ENCODE data around the gene SLC25A52.
"Not testable (repeated sequence)": the region's sequence is repeated elsewhere in the genome, so short reads cannot be mapped to it uniquely, and the experiment has no call there.

The SLC25A52 gene, protein sequence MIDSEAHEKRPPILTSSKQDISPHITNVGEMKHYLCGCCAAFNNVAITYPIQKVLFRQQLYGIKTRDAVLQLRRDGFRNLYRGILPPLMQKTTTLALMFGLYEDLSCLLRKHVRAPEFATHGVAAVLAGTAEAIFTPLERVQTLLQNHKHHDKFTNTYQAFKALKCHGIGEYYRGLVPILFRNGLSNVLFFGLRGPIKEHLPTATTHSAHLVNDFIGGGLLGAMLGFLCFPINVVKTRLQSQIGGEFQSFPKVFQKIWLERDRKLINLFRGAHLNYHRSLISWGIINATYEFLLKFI

DNA sequence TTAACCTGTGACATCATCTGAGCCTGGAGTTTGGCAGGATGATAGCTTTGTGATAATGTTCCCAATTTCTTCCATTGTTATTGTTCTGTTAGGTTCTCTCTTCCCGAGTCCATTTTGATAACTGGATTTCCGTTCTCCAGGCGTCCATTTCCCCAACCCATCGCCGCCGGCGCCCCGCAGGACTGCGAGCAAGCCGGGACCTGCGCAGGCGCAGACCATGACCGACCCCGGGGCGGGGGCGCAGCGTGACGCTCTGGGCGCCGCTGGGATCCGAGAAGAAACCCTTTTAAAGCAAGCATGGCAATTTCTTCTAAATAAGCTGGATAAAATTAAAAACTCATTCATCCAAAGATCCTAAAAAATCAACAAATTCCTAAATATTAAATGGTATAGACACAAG is at the start of gene SLC25A52:
SLC25A52 (minus strand) TSS at position 186 of the 400 bp plus-strand sequence. CDS start 219 bp downstream, outside the sequence.
- no peak for DNase-seq (ENCODE audit: low read depth in 2 of 2)

DNA sequence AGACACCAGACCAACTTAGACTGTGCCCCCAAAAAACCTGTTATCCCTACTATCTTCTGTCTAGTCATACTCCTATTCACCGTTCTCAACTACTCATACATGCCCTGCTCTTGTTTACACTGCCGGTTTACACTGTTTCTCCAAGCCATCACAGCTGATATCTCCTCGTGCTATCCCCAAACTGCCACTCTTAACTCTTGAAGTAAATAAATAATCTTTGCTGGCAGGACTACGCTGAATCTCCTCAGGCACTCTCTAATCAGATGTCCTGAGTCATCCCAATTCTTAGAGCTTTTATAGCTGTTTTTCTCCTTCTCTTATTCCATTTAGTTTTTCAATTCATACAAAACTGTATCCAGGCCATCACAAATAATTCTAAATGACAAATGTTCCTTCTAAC is 48.4 kb upstream of the SLC25A52 start:
- not testable (repeated sequence) for DNase-seq (ENCODE audit: low read depth in 2 of 2)

DNA sequence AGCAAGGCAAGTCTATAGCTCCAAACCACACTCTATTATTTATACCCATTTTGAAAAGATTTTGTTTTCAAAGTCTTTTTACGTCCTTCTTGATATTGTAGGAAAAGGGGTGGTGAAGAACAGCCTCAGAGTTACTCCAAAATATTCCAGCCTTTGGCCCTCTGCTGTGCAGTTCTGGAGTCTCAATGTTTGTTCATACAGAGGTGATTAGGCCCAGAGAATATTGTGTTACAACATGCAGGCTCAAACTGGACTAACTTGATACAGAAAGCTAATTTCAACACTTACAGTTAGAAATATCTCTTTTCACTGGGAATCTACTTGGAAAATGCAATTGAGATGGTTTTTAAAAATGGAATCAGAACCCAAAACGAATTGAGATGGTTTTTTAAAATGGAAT is 40.4 kb upstream of the SLC25A52 start:
- no peak for DNase-seq (ENCODE audit: low read depth in 2 of 2)

DNA sequence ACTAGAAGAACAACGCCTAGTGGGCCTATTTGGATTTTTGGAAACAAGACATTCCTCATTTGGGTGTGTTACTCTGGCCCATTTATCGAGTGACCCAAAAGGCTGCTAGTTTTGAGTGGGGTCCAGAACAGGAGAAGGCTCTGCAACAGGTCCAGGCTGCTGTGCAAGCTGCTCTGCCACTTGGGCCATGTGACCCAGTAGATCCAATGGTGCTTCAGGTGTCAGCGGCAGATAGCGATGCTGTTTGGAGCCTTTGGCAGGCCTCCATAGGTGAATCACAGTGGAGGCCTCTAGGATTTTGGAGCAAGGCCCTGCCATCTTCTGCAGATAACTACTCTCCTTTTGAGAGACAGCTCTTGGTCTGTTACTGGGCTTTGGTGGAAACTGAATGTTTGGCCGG is 38.6 kb upstream of the SLC25A52 start:
- DNase-seq (ENCODE audit: low read depth in 2 of 2) = not testable (repeated sequence)

DNA sequence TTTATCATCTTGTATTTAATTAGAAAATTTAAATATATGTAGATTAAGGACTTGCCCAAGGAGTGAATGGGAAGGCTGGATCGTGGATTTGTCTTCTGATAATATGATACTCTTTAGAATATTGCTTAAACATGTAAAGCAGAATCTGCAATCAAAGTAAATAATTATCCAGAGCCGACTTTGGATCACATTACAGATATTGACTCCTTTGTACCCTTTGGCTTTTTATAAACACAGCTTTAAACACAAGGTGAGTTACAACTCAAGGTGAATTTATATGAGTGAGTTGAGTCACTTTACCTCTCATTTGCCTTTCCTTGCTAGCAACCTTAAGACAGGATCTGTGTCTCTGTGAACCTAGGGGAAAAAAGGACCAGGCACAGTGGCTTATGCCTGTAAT is 37.7 kb upstream of the SLC25A52 start:
- DNase-seq (ENCODE audit: low read depth in 2 of 2) = no peak

DNA sequence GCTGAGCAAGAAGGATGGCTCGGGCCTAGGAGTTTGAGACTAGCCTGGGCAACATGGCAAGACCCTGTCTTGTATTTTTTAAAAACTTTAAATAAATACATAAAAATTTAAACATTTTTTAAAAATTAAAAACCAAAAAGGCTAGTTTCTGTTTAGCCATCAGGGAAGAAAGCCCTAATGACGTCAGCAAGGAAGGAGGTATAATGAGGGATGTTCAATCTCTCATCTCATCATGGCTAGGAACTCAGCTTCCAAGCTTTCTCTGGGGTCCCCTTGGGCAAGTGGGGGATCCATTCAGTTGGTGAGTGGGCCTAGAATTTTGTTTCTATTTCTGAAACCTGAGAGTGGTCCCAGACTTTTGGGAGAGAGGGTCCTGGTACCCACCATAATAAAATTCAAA is 35.1 kb upstream of the SLC25A52 start:
- no peak for DNase-seq (ENCODE audit: low read depth in 2 of 2)

DNA sequence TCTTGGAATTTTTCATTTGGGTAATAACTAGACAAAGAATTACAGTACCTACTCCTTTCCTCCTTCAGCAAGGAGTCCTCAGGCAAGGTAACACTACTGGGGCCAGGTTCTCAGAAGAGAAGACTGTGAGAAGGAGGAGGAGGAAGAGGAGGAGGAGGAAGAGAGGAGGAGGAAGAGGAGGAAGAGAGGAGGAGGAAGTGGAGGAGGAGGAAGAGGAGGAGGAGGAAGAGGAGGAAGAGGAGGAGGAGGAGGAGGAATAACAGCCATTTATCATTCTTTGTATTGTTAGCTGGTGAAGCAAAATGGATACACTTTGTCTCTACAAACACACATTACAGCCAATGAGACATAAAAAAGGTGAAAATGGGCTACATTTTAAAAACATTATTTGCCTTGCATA is 32.9 kb upstream of the SLC25A52 start:
- DNase-seq (ENCODE audit: low read depth in 2 of 2) = no peak

DNA sequence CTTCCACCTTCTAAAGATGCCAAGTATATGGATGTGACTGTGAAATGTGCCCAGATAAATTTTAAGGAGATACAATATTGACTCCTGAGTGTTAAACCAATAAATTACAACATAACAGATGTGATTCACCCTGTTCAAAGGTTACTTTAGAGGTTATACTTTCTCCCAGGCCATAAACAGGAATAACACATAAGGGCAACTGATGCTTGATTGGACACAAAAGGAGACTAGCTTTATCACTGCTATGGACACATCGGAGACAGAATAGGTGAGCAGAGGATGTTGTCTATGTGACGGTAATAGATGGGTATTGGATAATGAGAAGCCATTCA is 31.9 kb upstream of the SLC25A52 start:
- no peak for DNase-seq (ENCODE audit: low read depth in 2 of 2)

DNA sequence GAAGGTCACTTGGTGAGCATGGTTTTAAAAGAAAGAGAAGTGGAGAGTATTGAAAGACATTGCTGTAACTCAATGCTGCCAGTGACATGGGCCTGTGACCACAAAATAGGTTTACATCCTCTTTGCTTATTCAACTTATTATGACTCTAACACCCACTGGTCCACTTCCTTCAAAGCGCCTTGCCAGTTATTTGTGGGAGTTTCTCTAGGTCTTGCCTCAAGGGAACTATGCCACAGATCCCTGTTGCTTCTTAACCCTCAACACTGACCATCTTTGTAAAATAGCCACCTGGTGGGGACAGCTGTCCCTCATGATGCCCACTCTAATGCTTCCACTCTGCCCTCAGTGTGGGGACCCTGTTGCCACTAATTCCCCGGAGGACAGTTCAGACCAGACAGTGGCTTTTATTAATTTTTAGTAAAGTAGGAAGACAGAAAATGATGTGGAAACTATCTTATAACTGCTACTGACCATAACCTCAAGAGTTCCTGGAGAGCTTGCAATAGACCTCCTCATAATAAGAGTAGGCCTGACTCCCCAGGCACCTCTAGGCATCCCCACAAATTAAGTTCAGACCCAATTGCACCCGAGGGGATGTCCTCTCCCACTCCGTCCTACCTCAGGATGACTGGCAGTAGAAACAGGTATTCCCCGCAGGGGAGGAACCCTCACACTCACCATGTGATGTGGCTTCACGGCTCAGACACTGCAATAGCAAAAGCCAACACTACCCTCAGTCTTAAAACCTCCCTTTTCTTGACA is 31.3 kb upstream of the SLC25A52 start:
- DNase-seq (ENCODE audit: low read depth in 2 of 2) = no peak

DNA sequence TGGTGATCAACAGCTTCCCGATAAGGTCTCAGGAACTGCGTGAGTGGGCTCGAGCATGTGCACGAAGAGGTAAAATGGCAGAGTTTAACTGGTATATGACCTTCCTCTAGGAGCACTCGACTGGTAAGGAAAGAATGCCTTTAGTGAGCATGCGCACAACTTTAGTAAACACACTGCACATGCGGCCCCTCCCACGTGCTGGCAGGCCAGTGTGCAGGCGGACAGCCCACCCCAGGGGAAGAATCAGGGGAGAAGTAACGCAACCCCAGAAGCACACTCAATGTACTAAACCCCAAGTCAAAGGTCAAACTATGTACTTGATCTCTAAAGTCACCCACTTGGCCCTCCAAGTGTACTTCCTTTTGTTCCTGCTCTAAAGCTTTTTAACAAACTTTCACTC is 28.7 kb upstream of the SLC25A52 start:
- no peak for DNase-seq (ENCODE audit: low read depth in 2 of 2)

DNA sequence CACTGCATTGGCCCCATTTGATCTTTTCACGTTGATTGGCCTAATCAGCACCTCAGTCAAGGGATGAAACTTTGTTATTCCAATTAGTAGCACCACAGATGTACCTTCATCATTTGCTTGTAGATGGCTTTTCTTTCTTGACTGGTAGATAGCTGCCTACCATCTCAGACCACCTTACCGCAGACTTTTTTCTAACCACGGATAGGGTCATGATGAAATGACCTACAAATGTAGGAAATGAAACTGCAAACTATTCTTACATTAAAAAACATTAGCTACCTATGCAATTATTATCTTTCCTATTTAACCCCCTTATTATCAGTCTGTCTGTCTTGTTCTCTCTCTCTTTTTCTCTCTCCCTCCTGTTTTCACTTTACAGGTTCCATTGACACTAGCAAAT is 22.4 kb upstream of the SLC25A52 start:
- DNase-seq (ENCODE audit: low read depth in 2 of 2) = no peak

DNA sequence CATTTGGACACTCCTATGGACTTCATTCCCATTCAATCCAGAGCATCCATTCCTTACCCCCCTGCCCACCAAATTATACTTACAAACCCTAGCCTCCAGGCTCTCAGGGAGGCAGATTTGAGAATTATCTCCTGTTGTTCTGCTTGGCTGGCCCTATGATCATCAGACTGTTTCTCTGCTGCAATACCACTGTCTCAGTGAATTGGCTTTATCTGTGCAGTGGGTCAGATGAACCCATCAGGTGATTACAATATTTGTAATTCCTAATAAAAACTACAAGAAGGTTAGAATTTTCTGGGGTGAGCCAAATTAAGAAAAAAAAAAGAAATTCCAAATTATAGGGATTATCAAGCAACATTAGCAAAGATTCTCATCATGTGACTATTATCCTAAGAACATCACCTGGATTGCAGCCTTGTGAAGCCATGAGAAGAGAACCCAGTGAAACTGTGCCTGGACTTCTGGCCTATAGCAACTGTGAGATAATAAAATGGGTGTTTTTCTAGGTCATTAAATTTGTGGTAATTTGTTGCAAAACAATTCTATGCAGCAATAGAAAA is 17.8 kb upstream of the SLC25A52 start:
- DNase-seq (ENCODE audit: low read depth in 2 of 2) = no peak

DNA sequence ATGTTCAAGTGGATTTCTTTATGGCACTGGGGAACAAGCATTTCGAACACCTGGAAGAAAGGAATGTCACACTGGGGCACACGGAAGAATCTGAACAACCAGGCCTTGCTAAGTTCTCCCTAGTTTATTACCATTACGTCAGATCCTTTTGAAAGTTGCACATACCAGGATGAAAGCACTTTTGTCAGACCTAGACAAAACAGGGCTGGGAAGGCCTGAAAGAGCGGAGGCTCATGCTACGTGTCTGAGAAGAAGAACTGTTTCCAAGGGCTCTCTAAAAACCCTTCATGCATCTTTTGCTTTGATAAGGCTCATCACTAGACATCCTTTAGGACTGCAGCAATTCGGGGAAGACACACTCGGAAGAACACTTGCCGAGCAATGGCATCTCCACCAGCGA is 15.4 kb upstream of the SLC25A52 start:
- no peak for DNase-seq (ENCODE audit: low read depth in 2 of 2)

DNA sequence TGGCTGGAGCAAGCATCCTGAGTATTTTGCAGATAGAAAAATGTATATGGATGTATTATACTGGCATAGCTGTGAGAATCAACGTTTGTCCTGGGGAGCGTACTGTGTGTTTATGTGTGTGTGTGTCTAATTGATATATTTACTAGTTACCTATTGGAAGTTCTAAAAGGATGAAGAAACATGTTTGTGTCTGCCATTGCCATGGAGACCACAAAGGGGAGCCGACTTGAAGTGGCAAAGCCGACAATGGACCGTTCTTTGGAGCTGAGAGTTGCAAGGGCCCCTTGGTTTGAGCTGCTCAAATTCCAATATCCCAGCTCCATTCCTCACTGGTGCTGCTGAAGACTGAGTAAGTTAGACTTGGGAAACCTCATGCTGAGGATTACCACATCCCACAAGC is 14.3 kb upstream of the SLC25A52 start:
- DNase-seq (ENCODE audit: low read depth in 2 of 2) = no peak

DNA sequence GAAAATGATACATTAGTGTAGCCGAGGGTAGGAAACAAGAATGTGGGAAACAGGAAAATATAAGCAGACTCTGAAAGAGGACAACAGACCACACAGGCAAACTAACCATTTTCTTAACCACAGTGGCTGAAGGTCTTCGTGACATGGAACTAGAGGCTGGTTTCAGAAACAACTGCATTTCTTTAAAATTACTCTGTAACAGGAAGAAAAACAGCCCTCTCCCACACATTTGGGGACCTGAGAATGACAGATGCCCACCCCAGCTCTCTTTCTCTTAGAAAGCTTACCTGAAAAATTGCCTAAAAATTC is 13.8 kb upstream of the SLC25A52 start:
- DNase-seq (ENCODE audit: low read depth in 2 of 2) = no peak

DNA sequence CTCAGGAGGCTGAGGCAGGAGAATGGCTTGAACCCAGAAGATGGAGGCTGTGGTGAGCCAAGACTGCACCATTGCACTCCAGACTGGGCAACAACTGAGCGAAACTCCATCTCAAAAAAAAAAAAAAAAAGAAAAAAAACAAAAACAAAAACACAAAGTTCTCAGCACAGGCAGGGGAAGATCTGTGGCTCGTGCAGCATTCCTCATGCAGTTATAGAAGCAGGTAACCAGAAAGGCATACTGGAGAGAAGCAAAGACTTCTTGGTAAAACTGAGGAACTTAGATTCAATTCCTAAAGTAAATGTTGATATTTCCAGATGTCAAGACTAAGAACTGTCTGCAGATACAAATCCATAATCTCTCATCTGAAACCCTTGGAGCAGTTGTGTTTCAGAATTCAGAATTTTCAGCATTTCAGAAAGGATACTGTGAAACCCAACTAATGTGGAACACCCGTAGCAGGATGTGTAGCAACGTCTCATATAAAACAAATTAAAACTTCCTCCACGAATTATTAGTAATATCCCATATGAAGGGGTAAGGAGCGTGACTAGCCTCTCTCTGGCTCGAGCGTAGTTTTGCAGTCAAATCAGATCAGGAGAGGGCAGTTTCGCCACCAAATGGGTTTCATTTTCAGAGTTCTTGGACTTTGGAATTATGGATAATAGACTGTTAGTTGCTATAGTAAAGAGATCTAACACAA is 13.2 kb upstream of the SLC25A52 start:
- no peak for DNase-seq (ENCODE audit: low read depth in 2 of 2)

DNA sequence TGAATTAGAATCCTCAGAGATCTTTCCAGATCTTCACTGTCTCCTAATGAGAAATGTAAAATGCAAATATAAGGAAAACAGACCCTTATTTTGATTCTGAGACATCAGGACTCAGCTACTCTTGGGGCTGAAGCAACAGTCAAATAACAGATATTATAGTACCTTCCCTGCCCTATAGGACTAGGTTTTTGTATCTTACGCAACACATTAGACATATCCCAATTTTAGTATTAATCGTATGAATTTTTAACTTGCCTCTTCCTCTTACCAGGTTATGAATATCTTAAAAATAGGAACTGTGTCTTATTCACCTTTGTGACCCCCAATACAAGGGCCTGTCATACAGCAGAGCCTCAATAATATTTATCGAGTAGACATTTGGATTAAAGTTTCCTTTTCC is 12.0 kb upstream of the SLC25A52 start:
- no peak for DNase-seq (ENCODE audit: low read depth in 2 of 2)

DNA sequence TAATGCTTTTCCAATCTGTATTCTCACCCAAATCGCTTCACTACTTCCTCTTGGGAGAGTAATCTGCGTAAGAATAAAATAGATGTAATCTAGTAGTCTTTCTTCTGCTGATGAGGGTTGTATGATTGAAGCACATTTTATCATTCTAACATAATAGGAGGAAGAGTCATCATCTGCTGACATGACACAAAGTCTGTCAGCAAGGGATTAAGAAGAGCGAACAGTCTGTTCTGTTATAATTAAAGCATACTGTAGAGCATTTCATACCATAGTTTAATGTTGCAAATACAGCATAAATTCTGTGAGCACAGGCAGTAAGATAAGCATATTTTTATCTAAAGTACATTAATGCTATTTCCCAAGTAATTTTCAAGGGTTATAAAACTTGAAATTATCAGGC is 10.4 kb downstream of the SLC25A52 start:
- no peak for DNase-seq (ENCODE audit: low read depth in 2 of 2)

DNA sequence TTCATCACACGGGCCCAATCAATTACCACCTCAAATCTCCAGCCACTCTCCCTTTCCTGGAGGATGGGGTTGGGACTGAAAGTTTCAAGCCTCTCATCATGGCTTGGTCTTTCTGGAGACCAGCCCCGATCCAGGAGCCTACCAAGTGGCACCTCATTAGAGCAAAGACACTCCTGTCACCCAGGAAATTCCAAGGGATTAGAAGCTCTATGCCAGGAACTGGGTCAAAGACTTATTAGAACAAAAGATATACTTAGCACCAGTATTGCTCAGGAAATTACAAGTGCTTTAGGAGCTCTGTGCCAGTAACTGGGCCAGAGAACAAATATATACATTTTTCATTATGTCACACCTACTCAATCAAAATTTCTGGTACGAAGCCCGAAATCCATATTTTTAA is 14.3 kb downstream of the SLC25A52 start:
- DNase-seq (ENCODE audit: low read depth in 2 of 2) = no peak

DNA sequence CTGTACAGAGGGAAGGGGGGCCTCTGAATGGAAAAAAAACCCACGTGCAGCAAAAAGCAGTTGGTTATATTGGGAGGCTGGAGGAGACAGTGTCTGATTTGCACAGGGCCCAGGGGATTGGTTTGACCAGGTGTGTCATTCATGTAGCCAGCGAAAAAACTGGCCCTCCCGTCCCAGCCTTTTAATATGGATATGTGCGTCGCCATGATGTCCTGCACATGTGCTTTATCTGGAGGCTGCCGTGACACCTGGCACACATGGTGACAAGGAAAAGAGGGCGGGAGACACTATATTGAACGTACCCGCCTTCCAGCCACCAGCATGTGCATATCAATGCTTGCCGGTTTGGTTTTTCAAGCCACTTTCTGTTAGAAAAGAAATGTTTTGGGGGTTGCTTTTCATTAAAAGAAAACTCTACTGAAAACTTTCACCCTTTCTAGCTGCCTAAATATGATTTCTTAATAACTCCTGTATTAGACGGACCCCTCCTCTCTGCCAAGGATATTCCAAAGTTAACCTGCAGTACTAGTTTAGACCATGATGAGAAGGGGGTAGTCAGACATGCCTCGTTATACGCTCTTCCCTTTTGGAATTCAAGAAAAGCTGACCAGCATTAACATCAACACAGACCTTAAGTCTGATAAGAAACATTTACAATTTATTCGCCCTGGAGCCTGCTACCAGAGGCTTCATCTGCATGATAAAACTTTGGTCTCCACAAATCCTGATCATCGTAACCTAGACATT is 16.2 kb downstream of the SLC25A52 start:
- DNase-seq (ENCODE audit: low read depth in 2 of 2) = no peak

DNA sequence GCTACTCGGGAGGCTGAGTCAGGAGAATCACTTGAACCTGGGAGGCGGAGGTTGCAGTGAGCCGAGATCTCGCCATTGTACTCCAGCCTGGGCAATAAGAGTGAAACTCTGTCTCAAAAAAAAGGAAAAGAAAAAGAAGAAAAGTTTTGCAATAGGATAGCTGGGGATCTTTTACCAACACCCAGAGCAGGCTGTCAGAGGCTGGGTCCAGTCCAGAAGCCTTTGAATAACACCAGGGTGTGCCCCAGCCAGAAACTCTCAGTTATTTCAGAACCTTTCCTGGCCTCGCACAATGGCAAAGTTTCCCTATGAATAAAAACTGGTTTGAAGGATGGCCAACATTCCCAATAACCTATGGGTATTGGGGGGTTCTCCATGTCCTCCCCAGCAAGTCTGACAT is 17.1 kb downstream of the SLC25A52 start:
- not testable (repeated sequence) for DNase-seq (ENCODE audit: low read depth in 2 of 2)

DNA sequence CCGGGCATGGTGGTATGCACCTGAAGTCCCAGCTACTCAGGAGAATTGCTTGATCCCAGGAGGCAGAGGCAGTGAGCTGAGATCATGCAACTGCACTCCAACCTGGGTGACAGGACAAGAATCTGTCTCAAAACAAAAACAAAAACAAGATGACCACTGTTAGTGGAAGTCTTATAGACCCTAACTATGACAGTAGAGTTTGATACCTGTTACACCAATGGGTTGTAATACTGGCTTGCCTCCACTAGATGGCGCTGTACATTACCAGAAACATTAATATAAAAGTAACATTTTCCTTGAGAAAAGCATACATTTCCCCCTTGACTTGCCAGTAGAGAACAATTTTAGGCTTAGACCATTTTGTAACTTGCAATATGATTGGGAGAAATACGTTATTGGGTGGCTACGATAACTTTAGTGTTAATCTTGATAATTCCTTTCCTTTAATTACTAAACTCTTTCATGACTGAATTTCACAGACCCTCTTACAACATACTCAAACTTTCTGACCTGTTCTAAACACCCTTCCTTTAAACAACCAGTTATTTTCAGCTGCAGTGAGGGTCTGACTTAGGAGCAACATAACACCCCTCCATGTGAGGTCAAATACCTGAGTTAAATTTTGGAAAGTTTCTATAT is 19.5 kb downstream of the SLC25A52 start:
- DNase-seq (ENCODE audit: low read depth in 2 of 2) = peak; percentile 16 to 46

All from stimulated activated CD4-positive, alpha-beta T cell treated with anti-CD3 and anti-CD28 coated beads, Interleukin-1b, Interleukin-23, amount 100 ng/mL, for 4 hours (primary cell).